NCI-H1105 treated with DMSO at 0.1 percent for 48 hours (cell line): ENCODE data around the gene CERK.

Source experiments
- DNase-seq: peaks from one replicate; lab custom pipeline; 2025; lab: John Stamatoyannopoulos, UW

CERK gene

GRCh38 chr22:46677323-46678002 lies 60.6 kb downstream of the CERK start:
- no peak for DNase-seq

GRCh38 chr22:46676881-46677280 lies 61.2 kb downstream of the CERK start:
- DNase-seq, result no peak

- no peak for DNase-seq
Observed at GRCh38 chr22:46676479-46676878, 61.6 kb downstream of the CERK start.

- DNase-seq, result no peak
Observed at GRCh38 chr22:46675938-46676337, 62.1 kb downstream of the CERK start.

GRCh38 chr22:46675479-46675878 lies 62.6 kb downstream of the CERK start:
- no peak for DNase-seq

GRCh38 chr22:46674906-46675305 lies 63.1 kb downstream of the CERK start:
- DNase-seq, result no peak

GRCh38 chr22:46674367-46674781 lies 63.7 kb downstream of the CERK start:
- DNase-seq, result no peak

- no peak for DNase-seq
Observed at GRCh38 chr22:46673662-46674236, 64.3 kb downstream of the CERK start.

- DNase-seq, result no peak
Observed at GRCh38 chr22:46673205-46673604, 64.8 kb downstream of the CERK start.

GRCh38 chr22:46672731-46673130 lies 65.3 kb downstream of the CERK start:
- DNase-seq, result no peak

- DNase-seq, result no peak
Observed at GRCh38 chr22:46671824-46672432, 66.1 kb downstream of the CERK start.

- no peak for DNase-seq
Observed at GRCh38 chr22:46669201-46669600, 68.9 kb downstream of the CERK start.

GRCh38 chr22:46668116-46668515 lies 69.9 kb downstream of the CERK start:
- DNase-seq, result no peak

- DNase-seq, result no peak
Observed at GRCh38 chr22:46667245-46667623, 70.8 kb downstream of the CERK start.

GRCh38 chr22:46666577-46667244 lies 71.3 kb downstream of the CERK start:
- no peak for DNase-seq

GRCh38 chr22:46665751-46666280 lies 72.2 kb downstream of the CERK start:
- no peak for DNase-seq

- no peak for DNase-seq
Observed at GRCh38 chr22:46665151-46665695, 72.8 kb downstream of the CERK start.

- DNase-seq, result no peak
Observed at GRCh38 chr22:46664301-46664855, 73.7 kb downstream of the CERK start.

- no peak for DNase-seq
Observed at GRCh38 chr22:46663436-46664100, 74.5 kb downstream of the CERK start.

GRCh38 chr22:46663001-46663400 lies 75.1 kb downstream of the CERK start:
- DNase-seq, result no peak

- DNase-seq, result no peak
Observed at GRCh38 chr22:46662226-46662625, 75.8 kb downstream of the CERK start.
